Spleen (tissue), 11 donors: Measurements from ENCODE around the gene PLEKHG3. TPM values are rescaled to one million over a fixed set of nuclear protein-coding genes. Genes with fewer than 3 reads are reported as not detected.
A peak's percentile ranks its signal among the peaks of the same experiment; 100 is the strongest.

Experiments
- DNase-seq: peaks from one replicate; pipeline ENCODE4 v3.0.0-alpha.2; 2020
- H3K27ac ChIP-seq, 8 donors: fragments of 200-600 bp; sonication (generic) in 7 of 8; 1 replicate in 4 of 8; 2 replicates in 4 of 8; pipeline versions ENCODE4 v1.5.0 to v1.8.0; 2016 to 2021; ENCODE audit warnings: inconsistent platforms in 4 of 8, mild to moderate bottlenecking in 4 of 8, moderate library complexity in 1 of 8
- H3K27me3 ChIP-seq, 7 donors: fragments of 200-600 bp; sonication (generic) in 6 of 7; replicated peaks in 1 of 7; 1 replicate in 4 of 7; 2 replicates in 3 of 7; pipeline versions ENCODE4 v1.5.0 to v1.8.0; 2016 to 2021; ENCODE audit warnings: inconsistent platforms in 3 of 7, mild to moderate bottlenecking in 1 of 7
- H3K36me3 ChIP-seq, 6 donors: fragments of 200-600 bp; sonication (generic) in 5 of 6; 1 replicate in 4 of 6; 2 replicates in 2 of 6; pipeline versions ENCODE4 v1.5.0 to v1.8.0; 2016 to 2021; ENCODE audit warnings: inconsistent platforms in 2 of 6
- H3K4me1 ChIP-seq, 6 donors: fragments of 200-600 bp; sonication (generic) in 5 of 6; 1 replicate in 3 of 6; 2 replicates in 3 of 6; pipeline versions ENCODE4 v1.5.0 to v1.8.0; 2016 to 2021; ENCODE audit warnings: inconsistent platforms in 3 of 6
- H3K4me3 ChIP-seq, 8 donors: fragments of 200-600 bp; sonication (generic) in 7 of 8; 1 replicate in 4 of 8; 2 replicates in 4 of 8; pipeline versions ENCODE4 v1.5.0 to v1.8.0; 2016 to 2021; ENCODE audit warnings: inconsistent platforms in 4 of 8, mild to moderate bottlenecking in 4 of 8, moderate library complexity in 2 of 8
- H3K9me3 ChIP-seq, 8 donors: fragments of 200-600 bp; sonication (generic) in 7 of 8; 1 replicate in 4 of 8; 2 replicates in 4 of 8; pipeline versions ENCODE4 v1.5.0 to v1.8.0; 2016 to 2021; ENCODE audit warnings: inconsistent platforms in 4 of 8
- POLR2A ChIP-seq, 3 donors: fragments of 450-650 bp; IDR thresholded peaks; one replicate each; pipeline ENCODE4 v1.5.1; 2017; ENCODE audit warnings: antibody characterized with exemption in 3 of 3, mild to moderate bottlenecking in 1 of 3
- POLR2AphosphoS5 ChIP-seq, 3 donors: sonication (generic); formaldehyde crosslinking; IDR thresholded peaks; one replicate each; pipeline ENCODE4 v1.5.1; 2017; ENCODE audit warnings: antibody characterized with exemption in 3 of 3
- WGBS, 5 donors: extraction: QIAGEN DNeasy Blood & Tissue Kit in 3 of 5; methylation state at CpG; one replicate each; pipeline versions ENCODE4 v1.1.5 to v1.1.7; 2013 to 2018; 5-methylcytosine and 5-hydroxymethylcytosine counted together
- intact Hi-C: fragments of 100-400 bp; cut with DNase I; formaldehyde crosslinking; loops from one replicate; pipeline ENCODE4 v1.15.0; 2023; ENCODE audit warnings: low total_unique reads
- polyA plus RNA-seq, 3 donors: library from polyadenylated mRNA; stranded (reverse); fragments of 200-250 nt; gene quantifications; one replicate each; pipeline ENCODE4 v1.2.1, GENCODE V29; 2013
- total RNA-seq, 7 donors: library from RNA; depleted of rRNA in 3 of 7; stranded (reverse); fragments of >200 nt in 3 of 7; fragmentation: NEBNext Ultra II Directional in 4 of 7; extraction: Animal tissue kit (Norgen Biotek cat#: 25700) in 4 of 7; gene quantifications; one replicate each; pipeline versions ENCODE4 v1.1.0 to v1.2.1, GENCODE V29; 2016 to 2021
- TF ChIP-seq, protein P1 (sequence below), 11 experiments: fragments of 200-600 bp in 7 of 11; fragments of 450-650 bp in 4 of 11; sonication (generic) in 4 of 11; IDR thresholded peaks in 8 of 11; conservative IDR thresholded peaks in 3 of 11; 1 replicate in 7 of 11; 2 replicates in 4 of 11; pipeline versions ENCODE4 v1.4.0 to v1.8.0; 2016 to 2021; ENCODE audit warnings: antibody characterized with exemption in 11 of 11, inconsistent platforms in 4 of 11, mild to moderate bottlenecking in 1 of 11
- donor health status: healthy with polysubstance abuse.
- donor health status: DM: no; HTN: no; CAD: no; lungs with moderate emphysema.
- donor health status: DM: no; HTN: no; CAD: no.
- donor health status: Bipolar disorder and iron deficiency.
- donor health status: healthy.
- donor health status: DM: no; HTN: no; CAD: no.
- donor health status: DM: yes; HTN: yes; CAD: no.

PLEKHG3 gene
- total and polyA plus RNA-seq, 10 donors = 4.5 to 77.7 (median 45.4) TPM

DNA sequence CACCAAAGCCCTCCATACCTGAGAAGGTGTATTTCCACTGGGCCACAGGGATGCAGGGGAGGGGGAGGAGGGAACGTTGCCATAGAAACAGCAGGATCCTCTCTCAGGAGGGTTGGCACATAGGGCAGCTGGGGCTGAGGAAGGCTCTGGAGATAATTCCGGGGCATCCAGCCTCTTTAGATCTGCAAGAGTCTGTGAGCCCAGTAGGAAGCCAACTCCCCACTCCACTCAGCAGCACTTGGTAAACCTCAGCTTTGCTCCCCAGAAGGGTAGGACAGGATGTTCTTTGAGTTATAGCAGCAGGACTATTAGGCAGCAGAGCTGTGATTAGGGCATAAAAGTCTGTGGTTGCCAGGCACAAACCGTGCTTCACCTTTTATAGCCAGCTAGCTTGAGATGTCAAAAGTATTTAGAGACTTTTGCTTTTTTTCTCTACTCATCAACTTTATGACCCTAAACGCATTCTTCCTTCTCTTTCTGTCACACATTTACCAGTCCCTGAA, 7.8 kb upstream of the PLEKHG3 start:
- H3K27ac ChIP-seq = peak overlapping the region in 4 of 8 donors; percentile 13 to 90 (median 58)
- intact Hi-C loops = no loop called here
- 61 to 75% (median 73%) methylated on average over 4 of the region's 4 CpGs for WGBS, 5 donors
- TF ChIP-seq, protein P1, sequence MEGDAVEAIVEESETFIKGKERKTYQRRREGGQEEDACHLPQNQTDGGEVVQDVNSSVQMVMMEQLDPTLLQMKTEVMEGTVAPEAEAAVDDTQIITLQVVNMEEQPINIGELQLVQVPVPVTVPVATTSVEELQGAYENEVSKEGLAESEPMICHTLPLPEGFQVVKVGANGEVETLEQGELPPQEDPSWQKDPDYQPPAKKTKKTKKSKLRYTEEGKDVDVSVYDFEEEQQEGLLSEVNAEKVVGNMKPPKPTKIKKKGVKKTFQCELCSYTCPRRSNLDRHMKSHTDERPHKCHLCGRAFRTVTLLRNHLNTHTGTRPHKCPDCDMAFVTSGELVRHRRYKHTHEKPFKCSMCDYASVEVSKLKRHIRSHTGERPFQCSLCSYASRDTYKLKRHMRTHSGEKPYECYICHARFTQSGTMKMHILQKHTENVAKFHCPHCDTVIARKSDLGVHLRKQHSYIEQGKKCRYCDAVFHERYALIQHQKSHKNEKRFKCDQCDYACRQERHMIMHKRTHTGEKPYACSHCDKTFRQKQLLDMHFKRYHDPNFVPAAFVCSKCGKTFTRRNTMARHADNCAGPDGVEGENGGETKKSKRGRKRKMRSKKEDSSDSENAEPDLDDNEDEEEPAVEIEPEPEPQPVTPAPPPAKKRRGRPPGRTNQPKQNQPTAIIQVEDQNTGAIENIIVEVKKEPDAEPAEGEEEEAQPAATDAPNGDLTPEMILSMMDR (IDR thresholded peaks at IDR 0.05 in 8 of 11, conservative IDR thresholded peaks at IDR 0.05 in 3 of 11) = no peak
- TF ChIP-seq POLR2AphosphoS5 (IDR thresholded peaks at IDR 0.05) (peak in 1 of 3 donors; percentile 39), POLR2A (IDR thresholded peaks at IDR 0.05) (no peak)
- peaks cover 8 to 64% (median 34%) of the 10 kb centered on the region in 6 donors for H3K4me1 ChIP-seq
- DNase-seq = no peak
- H3K36me3 ChIP-seq = no peaks in the 10 kb centered on the region
- peaks cover 0 to 12% (median 0%) of the 10 kb centered on the region in 7 donors for H3K27me3 ChIP-seq
- H3K4me3 ChIP-seq = no peak overlapping the region
- H3K9me3 ChIP-seq = no peaks in the 10 kb centered on the region

DNA sequence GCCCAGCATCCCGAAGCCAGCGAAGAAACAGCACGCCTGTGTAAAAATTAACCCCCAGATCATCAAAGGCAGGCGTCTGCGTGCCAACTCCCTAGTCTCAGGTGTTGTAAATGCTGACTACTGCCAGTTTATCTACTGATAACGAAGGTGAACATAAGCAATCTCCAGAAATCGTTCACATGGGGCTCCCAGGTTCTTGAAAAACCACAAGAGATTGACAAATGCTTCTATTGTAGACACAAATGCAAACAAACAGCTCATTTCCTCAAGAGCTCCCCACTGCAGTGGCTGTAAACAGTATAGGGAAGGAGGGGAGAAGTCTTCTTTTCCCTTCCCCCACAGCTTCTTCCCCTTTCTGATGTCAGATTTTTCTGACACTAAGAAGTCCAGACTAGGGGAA, 5.3 kb upstream of the PLEKHG3 start:
- Histone ChIP-seq H3K4me1 (peaks cover 5 to 64% (median 33%) of the 10 kb centered on the region in 6 donors), H3K9me3 (no peaks in the 10 kb centered on the region), H3K4me3 (peak overlapping the region in 1 of 8 donors; percentile 52), H3K27me3 (peaks cover 0 to 37% (median 2%) of the 10 kb centered on the region in 7 donors), H3K27ac (peak overlapping the region in 7 of 8 donors; percentile 44 to 90 (median 80)), H3K36me3 (no peaks in the 10 kb centered on the region)
- intact Hi-C loops = no loop called here
- DNase-seq = no peak
- TF ChIP-seq POLR2AphosphoS5 (IDR thresholded peaks at IDR 0.05) (peak in 1 of 3 donors; percentile 40), POLR2A (IDR thresholded peaks at IDR 0.05) (no peak)
- TF ChIP-seq, protein P1 (IDR thresholded peaks at IDR 0.05 in 8 of 11, conservative IDR thresholded peaks at IDR 0.05 in 3 of 11) = peak in 1 of 11 experiments; percentile 10
- 44 to 67% (median 46%) methylated on average over 7 of the region's 7 CpGs for WGBS, 5 donors

DNA sequence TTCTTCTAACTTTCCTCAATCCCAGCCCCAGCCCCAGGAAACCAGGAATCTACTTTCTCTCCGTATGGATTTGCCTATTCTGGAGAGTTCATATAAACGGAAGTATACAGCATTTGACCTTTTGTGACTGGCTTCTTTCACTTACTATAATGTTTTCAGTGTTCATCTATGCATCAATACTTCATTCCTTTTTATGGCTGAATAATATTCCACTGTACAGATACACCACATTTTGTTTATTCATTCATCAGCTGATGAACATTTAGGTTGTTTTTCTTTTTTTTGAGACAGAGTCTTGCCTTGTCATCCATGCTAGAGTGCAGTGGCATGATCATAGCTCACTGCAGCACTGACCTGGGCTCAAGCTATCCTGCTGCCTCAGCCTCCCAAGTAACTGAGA, 3.9 kb upstream of the PLEKHG3 start:
- intact Hi-C loops = no loop called here
- Histone ChIP-seq H3K36me3 (no peaks in the 10 kb centered on the region), H3K4me3 (no peak overlapping the region), H3K27me3 (peaks cover 0 to 51% (median 14%) of the 10 kb centered on the region in 7 donors), H3K9me3 (no peaks in the 10 kb centered on the region), H3K27ac (no peak overlapping the region), H3K4me1 (peaks cover 10 to 69% (median 44%) of the 10 kb centered on the region in 6 donors)
- DNase-seq = no peak
- TF ChIP-seq, protein P1 (IDR thresholded peaks at IDR 0.05 in 8 of 11, conservative IDR thresholded peaks at IDR 0.05 in 3 of 11) = no peak
- TF ChIP-seq POLR2A (IDR thresholded peaks at IDR 0.05) = no peak
- no peak for TF ChIP-seq POLR2AphosphoS5 (IDR thresholded peaks at IDR 0.05)
- 75 to 87% (median 80%) methylated on average over 2 of the region's 2 CpGs for WGBS, 5 donors

DNA sequence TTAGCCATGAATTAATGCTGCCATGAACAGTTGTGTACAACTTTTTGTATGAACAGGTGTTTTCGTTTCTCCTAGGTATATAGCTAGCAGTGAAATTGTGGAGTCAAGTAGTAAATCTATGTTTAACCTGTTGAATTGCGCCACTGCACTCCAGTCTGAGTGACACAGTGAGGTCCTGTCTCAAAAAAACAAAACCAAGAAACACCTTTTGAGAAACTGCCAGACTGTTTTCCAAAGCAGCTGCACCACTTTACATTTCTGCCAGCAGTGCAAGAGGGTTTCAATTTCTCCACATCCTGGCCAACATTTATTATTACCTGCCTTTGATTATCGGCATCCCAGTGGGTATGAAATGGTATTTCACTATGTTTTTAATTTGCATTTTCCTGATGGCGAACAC, 3.3 kb upstream of the PLEKHG3 start:
- WGBS, 5 donors = 84 to 94% (median 93%) methylated on average over 4 of the region's 4 CpGs
- H3K4me1 ChIP-seq = peaks cover 10 to 74% (median 50%) of the 10 kb centered on the region in 6 donors

More for the DNA sequence above, 3.3 kb upstream of the PLEKHG3 start:
- Histone ChIP-seq H3K9me3 (no peaks in the 10 kb centered on the region), H3K27ac (no peak overlapping the region), H3K4me3 (no peak overlapping the region), H3K27me3 (peaks cover 0 to 57% (median 18%) of the 10 kb centered on the region in 7 donors), H3K36me3 (no peaks in the 10 kb centered on the region)
- intact Hi-C loops = no loop called here
- DNase-seq = no peak
- TF ChIP-seq POLR2AphosphoS5 (IDR thresholded peaks at IDR 0.05) (no peak), POLR2A (IDR thresholded peaks at IDR 0.05) (no peak)
- TF ChIP-seq, protein P1 (IDR thresholded peaks at IDR 0.05 in 8 of 11, conservative IDR thresholded peaks at IDR 0.05 in 3 of 11) = no peak
